Fibroblast of skin of right quadriceps (primary cell): Measurements from ENCODE around the gene PIP5K1C.

Experiments
- DNase-seq: peaks from one replicate; pipeline ENCODE4 v3.0.0-alpha.2; 2013

The PIP5K1C gene

DNA sequence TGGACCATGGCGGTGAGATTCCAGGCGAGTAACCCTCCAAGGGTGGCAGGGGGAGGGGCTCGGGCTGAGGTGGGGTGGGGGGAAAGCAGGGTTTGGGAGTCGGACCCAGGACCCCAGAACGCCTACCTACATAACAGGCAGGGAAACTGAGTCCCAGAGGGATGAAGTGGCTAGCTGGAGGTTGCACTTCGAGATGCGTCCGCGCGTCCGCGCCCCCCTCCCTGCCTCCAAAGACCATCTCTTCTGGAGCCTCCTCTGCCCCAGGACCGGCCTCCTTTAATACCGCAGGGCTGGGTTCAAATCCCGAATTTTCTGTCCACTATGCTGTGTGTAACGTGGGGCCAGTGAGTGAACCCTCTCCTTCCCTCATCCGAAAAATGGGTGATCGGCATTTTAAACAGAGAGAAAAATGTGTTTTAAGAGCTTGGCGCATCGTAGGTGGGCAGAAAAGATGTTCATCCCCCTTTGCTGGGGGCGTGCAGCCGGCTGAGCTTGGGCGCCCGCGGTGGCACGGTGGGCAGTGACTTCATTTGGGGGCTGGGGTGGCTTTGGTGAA, 21.7 kb upstream of the PIP5K1C start:
- no peak for DNase-seq

GRCh38 chr19:3721131-3721886, 21.0 kb upstream of the PIP5K1C start:
- DNase-seq, result peak; percentile 71

- no peak for DNase-seq
These were observed 20.2 kb upstream of the PIP5K1C start for GRCh38 chr19:3720349-3720917.

DNA sequence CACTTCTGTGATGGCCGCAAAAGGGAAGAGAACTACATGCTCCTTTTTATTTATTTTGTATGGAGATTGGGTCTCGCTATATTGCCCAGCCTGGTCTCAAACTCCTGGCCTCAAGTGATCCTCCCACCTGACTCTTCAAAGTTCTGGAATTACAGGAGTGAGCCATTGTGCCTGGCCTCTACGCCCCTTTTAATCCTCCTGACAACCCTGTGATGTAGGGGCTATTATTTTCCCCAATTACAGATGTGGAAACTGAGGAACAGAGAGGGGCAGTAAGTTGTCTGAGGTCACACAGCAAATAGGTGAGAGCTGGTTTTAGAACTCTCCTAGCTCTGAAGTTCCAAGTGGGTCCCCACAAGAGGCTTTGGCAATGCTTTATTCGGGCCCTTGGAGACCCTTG, 19.6 kb upstream of the PIP5K1C start:
- no peak for DNase-seq

DNA sequence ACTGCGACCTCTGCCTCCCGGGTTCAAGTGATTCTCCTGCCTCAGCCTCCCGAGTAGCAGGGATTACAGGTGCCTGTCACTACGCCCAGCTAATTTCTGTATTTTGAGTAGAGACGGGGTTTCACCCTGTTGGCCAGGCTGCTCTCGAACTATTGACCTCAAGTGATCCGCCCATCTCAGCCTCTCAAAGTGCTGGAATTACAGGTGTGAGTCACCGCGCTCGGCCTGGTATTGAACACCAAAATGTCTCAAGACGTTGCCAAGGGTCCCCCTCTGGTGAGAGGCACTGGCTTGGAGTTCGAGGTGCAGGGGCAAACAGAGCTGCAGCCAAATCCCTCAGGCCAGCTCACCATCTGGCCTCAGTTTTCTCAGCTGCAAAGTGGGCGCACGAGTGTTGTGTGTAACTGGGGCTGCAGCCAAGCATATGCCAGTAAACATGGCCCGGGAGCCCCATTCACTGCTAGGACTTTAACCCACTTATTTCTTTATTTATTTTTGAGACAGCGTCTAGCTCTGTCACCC, 15.9 kb upstream of the PIP5K1C start:
- DNase-seq, result no peak

GRCh38 chr19:3712663-3713611, 12.7 kb upstream of the PIP5K1C start:
- DNase-seq, result no peak

- peak; percentile 45 for DNase-seq
These were observed 10.1 kb upstream of the PIP5K1C start for GRCh38 chr19:3710265-3710812.

DNA sequence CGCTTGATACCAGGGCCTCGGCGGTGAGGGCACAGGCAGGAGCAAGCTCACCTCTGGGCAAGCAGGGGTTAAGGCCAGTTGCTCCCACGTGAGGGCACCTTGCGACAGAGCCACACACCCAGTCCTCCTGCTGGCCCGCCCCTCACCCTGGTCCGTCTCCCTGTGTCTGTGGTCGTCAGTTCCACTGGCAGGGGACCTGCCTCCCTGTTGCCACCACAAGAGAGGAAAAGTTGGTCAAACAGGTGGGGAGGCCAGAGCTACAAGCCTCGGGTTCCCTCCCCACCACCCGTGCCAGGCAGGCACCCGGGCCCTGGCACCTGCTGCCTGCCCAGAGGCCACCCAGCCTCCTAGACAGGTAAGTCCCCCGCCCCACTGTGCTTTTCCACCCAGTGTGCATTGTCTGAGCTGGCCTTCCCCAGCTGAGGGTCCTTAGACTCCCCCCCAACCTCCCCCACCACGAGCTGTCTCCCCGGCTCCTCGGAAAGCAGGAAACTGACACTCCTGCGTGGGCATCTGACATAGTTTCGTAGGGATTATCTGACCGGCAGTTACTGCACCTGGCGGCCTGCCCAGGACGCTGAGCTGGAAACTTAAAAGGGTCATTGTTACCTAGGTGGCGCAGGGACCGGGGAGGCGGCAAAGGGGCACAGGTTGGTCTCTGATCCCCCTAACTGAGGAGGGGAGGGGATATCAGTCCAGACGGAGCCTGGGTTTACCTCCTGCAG, 8.1 kb upstream of the PIP5K1C start, which contains the start of gene TJP3:
TJP3 (plus strand) TSS at position 178 of the 725 bp plus-strand sequence. CDS start 20,049 bp downstream, outside the sequence.
- no peak for DNase-seq

GRCh38 chr19:3707868-3708206, 7.6 kb upstream of the PIP5K1C start:
- no peak for DNase-seq

GRCh38 chr19:3701200-3701599, 932 bp upstream of the PIP5K1C start:
- DNase-seq, result no peak

DNA sequence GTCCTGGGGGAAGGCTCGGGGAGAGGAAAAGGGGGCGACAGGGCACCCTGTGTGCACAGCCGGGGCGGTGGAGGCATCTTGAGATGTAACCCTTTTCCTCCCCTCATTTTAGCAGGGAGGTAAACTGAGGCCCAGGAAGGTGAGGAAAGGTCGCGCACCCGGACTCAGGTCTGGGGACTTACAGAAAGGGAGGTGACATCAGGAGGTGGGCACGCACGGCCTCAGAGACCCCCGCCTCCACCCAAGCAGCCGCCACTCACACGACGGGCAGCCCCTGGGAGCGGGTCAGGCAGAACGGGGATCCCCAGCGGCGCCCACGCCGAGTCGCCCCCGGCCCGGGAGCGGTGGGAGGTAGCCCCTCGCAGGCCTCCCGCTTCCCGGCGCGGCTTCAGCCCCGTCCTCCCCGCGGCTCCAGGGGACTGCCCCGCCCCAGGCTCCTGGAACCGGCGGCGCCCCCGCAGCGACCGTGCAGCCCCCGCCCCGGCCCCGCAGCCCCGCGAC, 477 bp downstream of the PIP5K1C start:
- no peak for DNase-seq

DNA sequence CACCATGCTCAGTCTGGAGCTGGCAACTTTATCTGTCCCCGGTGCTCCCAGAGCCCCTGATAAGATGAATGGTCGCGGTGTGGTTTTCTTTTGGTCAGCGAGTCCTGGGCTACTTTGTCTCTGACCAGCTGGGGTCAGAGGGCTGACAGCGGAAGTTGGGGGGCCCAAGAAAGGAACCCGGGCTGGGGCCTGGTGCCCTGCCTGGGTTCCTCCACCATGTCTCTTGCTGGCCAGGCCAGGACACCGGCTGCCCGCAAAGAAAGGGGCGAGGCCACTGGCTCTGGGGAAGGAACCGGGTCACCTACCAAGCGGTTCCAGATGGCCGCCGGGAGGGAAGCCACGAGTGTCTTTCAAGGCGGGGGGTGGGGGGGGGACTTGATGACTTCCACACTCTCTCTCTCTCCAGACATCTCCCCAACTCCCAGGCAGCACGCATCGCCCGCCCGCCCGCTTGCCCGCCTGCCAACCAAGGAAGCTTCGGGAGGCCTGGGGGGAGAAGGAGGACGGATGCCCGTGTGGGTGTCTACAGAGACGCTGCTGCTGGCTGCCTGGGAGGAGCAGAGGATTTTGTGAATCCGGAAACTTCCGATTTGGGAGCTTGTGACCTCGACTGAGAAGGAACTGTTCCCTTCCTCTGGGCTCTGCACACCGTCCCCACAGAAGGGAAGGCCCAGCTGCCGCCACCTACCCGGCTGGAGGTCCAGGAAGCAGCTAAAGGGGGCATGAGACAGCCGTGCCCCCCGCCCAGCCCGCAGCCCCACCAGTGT, 1.1 kb downstream of the PIP5K1C start:
- DNase-seq, result peak; percentile 39

- DNase-seq, result no peak
These were observed 1.8 kb downstream of the PIP5K1C start for GRCh38 chr19:3698386-3698950.

- DNase-seq, result no peak
These were observed 2.4 kb downstream of the PIP5K1C start for GRCh38 chr19:3697671-3698385.

DNA sequence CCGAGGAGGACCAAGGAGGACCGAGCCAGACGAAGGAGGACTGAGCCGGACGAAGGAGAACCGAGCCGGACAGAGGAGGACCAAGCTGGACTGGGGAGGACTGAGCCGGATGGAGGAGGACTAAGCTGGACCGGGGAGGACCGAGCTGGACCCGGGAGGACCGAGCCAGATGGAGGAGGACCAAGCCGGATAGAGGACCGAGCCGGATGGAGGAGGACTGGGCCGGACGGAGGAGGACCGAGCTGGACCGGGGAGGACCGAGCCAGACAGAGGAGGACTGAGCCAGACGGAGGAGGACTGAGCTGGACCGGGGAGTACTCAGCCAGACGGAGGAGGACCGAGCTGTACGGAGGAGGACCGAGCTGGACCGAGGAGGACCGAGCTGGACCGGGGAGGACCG, 3.2 kb downstream of the PIP5K1C start:
- DNase-seq, result no peak

- DNase-seq, result no peak
These were observed 3.6 kb downstream of the PIP5K1C start for GRCh38 chr19:3696660-3696995.

DNA sequence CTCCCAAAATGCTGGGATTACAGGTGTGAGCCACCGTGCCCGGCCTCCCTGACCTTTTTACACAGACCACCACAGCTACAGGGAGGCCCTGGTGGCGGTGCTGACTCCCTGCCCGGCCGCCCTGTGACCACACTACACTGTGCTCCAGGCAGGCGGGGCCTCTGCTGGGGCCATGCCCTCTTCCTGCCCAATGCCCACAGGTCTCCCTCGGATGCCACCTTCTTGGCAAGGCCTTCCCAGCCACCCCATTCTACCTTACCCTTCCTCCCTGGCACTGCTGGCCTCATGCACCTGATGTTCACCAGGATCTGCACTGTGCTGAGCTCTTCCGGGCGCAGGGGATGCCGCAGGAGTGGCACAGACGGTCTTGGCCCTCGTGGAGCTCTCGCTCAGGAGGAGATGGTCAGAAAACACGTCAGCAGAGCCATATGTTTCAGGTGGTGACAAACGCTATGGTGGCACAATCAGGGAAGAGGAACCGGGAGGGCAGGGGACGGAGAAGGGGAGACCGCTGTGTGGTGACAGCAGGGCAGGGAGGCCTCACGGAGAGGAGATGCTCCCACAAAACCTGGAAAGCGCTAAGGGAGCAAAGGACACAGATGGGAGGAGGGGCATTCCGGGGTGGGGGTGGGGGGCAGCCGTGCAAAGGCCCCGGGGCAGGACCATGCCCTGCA, 4.1 kb downstream of the PIP5K1C start:
- DNase-seq, result no peak

- DNase-seq, result no peak
These were observed 5.0 kb downstream of the PIP5K1C start for GRCh38 chr19:3695124-3695733.
